Measurements from ENCODE around the gene LRRC47.

DNA sequence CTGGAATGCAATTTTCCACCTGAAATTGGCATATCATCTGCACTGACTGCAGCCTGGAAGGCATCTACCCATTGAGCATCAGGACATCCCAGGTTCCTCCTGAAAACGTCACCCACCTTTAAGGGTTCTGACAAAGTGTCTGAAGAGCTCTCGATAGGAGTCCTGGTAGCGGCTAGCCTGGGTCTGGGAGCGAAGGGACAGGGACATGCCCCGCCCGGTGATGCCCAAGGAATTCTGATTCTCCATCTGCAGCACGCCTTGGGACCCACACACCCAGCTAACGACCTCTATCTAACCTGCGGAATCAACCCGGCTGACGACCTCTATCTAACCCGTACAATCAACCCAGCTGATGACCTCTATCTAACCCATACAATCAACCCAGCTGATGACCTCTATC is 57.4 kb downstream of the LRRC47 start:
- TF ChIP-seq CTCF (IDR thresholded peaks at IDR 0.05; ENCODE audit: low read depth, low read length) (no peak), EZH2phosphoT487 (IDR thresholded peaks at IDR 0.05; ENCODE audit: low read depth) (no peak)

Data from OCI-LY3 (cell line).